Cerebellar nuclear complex (tissue), 1 donor: ENCODE measurements around the gene DDX1.

Source experiments
- DNase-seq, 2 experiments: peaks; one replicate each; lab custom pipeline; 2025; lab: John Stamatoyannopoulos, UW

Gene DDX1

DNA sequence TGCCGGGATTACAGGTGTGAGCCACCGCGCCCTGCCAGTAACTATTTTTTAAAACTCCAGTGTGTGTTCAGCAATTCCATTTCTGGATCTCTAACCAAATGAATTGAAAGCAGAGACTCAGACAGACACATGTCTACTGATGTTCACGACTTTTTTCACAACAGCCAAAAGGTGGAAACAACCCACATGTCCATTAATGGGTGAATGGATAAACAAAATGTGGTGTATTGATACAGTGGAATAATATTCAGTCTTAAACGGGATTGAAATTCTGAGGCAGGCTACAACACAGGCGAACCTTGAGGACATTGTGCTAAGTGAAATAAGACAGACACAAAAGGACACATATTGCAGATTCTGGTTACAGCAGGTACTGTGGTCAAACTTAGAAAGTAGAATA is 55.0 kb downstream of the DDX1 start:
- no peak for DNase-seq

DNA sequence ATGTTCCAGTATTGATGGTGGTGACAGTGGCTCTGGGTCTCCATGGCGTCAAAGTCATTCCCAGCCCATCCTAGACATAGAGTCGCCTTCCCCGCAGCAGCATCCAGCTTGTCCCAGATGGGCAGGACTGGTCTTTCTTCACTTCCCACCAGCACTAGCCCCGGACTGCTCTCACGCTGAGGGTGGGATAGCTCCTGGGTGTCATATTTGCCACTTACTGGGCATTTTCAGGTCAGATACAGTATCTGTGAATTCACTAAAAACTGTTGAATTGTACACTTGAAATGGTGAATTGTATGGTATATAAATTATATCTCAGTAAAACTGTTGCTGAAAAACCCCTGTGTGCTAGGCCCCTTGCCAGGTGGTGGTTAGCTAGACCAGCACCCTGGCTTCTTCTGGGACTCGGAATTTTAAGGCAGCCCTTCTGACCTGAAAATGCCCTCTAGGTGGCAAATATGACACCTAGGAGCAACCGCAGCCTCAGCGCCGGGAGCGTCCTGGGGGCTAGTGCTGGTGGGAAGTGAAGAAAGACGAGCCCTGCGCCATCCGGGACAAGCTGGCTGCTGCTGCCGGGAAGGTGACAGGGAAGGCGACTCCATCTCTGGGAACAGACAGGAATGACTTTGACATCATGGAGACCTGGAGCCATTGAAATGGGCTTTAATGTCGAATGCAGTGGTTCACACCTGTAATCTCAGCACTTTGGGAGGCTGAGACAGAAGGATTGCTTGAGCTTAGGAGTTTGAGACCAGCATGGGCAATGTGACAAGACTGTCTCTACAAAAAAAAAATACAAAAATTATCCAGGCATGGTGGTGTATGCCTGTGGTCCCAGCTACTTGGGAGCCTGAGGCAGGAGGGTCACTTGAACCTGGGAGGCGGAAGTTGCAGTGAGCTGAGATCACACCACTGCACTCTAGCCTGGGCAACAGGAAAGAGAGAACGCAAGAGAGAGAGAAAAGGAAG is 56.2 kb downstream of the DDX1 start:
- DNase-seq, result no peak

DNA sequence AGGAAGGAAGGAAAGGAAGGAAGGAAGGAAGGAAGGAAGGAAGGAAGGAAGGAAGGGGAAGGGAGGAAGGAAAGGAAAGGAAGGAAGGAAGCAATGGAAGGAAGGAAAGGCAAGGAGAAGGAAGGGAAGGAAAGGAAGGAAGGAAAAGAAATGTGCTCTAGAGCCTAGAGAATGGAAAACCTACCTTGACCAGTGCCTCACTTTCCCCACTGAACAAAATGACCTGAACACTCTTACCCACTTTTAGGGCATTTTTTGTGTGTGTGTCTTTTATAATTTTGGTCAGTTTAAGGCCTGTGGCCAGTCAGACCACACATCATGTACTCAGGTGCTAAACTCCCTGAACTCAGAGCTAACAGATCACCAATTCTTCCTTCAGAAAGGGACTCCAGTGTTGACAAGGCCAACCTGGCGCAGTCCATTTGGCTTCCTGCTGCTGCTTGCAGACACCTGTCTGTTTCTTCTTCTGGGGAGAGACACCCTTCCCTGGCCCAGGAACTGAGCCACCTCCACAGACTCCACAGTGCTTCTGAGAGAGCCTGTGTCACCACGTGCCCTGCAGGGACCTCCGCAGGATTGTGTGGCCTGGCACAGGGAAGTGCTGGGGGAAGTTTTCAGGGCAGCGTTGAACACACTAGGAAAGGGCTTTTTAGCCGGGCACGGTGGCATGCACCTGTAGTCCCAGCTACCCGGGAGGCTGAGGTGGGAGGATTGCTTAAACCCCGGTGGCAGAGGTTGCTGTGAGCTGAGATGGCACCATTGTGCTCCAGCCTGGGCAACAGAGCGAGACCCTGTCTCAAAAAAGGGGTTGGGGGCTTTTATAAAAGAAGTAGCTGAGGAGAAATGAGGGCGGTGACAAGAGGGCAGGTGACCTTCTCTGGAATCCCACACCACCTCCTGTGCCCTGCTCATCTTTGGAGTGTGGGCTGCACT is 57.2 kb downstream of the DDX1 start:
- DNase-seq, result no peak

DNA sequence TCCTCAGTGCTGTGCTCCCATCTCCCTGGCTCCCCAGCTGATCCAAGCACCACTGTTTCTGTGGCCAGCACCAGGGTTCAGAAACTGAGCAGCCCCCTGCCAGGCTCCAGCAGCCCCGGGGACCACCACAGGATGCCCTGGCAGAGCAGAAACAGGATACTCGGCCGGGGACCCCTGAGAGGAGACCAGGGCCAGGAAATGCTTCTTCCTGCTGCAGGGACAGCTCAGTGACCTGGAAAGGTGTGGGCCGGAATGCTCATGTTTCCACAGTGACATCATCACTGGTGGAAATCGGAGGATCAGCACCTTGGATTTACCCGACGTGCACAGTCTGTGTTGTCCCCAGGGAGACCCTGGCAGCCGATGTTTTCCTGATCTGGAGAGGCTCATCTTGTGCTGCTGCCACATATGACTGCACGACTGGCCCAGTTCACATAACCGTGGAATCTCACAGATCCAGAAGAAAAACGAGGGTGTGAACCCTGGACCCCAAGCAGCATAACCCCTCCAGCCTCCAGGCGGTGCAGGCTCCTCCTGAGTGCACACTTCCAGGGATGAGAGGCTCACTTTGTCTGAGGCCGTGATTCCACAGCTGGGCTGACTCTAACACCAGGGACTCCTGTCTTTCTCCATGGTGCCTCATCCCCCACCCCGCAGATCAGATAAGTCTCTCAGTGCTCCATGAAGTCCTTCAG is 58.0 kb downstream of the DDX1 start:
- no peak for DNase-seq

DNA sequence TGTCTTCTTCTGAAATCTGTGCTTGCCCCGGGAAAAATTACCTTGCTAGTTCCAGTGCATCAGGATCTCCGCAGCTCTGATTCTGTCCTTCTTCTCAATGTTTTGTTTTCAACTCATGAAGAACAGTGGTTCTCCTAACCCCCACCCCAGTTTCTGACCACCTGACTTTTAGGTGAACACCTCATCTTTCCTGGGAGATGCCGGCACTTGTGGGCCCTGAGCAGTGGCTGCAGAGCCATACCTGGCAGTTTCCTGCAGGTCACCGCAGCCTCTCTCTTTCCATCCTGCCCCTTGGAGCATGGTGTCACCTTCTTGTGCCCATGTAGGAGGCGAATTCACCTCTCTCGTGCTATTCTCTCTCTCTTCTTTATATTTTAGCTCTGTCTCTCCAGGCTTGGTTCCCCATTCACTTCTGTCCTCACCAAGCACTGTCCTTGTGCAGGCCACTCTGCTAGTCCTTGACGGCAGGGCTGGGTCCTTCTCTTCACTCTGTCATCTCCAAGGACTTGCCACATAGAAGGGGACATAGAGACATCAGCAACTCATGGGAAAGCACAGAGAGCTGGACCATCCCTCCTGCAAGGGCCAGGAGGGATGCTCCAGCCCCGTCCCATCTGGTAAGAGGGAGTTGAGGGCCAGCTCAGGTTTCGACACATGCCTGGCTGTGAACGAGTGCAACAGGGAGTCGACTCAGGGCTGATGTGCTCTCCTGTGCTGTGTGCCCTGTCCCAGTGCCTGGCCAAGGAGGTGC is 59.1 kb downstream of the DDX1 start:
- no peak for DNase-seq

DNA sequence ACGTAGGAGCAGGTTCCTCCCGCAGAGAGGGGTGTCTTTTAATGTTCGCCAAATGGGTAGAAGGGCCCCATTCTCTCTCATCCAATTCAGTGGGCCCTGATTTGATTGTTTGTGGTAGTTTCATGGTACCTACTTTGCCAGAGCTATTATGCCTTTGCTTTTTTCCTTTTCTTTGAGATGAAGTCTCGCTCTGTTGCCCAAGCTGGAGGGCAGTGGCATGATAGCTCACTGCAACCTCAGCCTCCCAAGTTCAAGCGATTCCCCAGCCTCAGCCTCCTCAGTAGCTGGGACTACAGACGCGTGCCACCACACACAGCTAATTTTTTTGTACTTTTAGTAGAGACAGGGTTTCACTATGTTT is 59.7 kb downstream of the DDX1 start:
- DNase-seq, result no peak

DNA sequence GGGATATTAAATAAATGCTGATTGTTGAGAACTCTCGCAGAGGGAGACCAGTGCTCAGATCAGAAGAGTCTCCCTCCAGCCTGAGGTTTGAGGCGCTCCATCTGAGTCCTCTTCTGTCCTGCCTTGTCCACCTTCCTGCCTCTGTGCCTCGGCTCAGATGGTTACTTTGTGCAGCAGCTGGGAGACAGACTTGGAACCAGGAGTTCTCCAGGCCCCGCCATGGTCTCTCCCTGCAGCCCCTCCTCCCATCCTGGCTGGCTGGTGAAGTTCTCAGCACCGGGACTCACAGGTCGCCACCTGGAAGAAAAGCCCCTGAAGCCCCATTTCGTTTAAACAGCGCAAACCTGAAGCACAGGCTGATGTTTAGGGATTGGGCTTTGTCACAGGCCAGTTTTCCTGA is 60.6 kb downstream of the DDX1 start:
- no peak for DNase-seq

DNA sequence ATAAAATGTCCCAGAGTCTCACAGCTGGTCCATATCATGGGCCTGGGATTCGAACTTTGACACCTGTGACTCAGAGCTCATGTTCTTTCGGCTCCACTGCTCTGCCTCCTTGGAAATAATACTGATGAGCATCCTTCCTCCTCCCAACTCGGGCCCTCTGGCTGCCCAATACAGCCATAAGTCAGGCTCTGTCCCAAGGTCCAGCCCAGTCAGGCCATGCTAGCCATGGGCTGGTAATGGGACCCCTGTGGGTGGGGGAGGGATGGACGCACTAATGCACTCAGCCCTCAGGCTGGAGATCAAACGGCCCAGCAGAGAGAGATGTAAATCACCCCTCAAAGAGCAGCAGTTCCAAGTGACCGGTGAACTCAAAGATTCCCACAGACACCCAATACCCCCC is 61.1 kb downstream of the DDX1 start:
- no peak for DNase-seq

DNA sequence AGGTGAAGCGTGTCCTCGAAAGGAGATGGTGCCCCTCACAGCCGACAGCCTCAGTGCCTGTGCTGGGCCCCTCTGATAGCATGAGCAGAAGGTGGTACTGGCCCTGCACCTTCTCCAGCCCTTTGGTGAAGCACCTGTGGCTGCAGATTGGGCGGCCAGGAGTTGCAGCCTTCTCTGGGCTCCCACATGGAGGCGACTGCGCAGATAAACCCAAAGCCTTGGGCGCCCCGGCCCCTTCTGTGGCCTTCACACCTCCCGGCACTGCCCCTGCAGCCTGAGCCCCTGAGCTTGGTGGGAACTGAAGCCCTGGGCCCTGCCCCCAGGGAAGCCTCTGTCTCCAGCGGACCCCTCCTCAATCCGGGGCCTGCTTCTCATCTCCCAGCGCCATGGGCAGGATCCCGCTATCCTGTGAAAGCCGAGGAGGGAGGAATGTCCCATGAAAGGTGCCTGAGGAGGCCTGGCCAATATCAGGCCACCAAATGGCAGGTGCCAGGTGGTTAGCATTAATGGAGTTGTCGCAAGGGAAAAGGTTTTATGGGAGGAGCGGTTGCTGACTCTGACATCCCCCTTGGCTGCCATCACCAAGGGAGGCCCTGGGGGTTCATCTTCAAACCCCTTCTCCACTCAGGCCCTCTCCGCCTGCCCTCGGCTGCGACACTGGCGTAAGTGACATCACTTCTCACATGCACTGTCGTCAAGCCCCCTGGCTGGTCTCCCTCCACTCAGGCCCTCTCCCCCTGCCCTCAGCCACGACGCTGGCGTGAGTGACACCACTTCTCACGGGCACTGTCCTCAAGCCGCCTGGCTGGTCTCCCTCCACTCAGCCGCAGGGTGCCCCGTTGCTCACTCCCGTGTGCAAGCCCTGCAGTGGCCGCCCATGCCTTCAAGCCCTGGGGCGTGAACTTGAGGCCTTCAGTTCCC is 62.4 kb downstream of the DDX1 start:
- no peak for DNase-seq

DNA sequence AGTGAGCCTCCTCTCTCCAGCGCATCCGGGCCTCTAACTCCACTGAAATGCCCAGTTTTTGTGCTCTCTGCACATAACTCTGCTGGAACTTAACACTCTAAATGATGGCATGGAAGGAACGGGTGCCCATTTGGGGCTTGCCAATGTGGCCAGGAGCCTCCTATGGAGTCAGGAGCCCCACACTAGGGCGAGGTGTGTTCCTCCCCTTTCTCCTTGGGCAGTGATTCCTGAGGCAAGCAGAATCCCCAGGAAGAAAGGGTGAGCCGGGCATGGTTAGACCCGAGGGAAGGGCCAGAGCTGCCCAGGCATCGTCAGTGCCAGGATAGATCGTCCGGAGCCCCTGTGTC is 63.0 kb downstream of the DDX1 start:
- no peak for DNase-seq

DNA sequence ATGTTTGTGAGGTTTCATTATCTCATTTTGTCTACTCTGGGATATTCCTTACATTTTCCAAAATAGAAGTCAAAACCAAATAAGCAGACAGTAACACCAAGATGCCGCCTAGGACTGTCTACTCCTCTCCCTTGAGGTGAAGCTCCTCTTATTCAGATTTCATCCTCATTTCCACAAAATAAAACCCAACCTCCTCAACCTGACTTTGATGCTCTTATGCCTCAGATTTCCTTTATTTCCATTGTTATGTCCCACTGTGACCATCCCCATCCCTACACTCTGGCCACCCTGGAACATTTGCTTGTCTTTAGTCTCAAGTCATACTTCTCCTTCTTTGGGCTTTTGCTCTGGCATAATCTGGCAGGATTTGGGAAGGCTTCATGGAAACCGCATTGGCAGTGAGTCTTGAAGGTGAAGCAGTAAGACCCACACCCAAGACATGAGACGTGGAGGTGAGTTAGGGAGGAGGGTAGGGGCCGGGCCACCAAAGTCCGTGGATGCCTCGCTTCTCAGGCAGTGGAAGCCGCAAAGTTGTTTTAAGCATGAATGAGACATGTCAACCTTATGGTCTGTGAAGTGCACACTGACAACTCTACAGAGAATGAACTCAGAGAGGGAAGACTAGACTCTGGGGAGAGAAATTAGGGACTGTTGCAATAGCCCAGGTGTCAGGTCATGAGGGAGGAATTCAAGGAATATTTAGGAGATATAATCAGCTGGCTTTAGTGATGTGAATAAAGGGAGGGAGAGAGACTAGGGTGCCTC is 63.6 kb downstream of the DDX1 start:
- no peak for DNase-seq

DNA sequence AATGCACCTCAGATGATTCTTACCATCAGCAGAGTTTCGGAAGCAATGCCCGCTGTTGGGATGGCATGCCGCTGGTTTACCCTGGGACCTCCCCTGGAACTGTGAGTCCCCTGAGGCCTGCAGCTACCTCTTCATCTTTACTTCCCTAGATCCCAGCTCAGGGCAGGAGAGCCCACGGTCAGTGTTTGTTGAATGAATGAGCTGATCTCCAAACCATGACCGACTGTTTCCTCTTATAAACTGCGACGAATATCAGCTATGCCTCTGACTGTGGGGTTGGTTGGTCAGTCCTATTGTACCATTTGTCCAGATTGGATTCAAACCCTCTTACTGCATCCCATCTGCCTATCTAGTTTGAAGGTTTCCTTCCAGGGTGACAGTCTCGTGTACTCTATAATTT is 64.4 kb downstream of the DDX1 start:
- no peak for DNase-seq

DNA sequence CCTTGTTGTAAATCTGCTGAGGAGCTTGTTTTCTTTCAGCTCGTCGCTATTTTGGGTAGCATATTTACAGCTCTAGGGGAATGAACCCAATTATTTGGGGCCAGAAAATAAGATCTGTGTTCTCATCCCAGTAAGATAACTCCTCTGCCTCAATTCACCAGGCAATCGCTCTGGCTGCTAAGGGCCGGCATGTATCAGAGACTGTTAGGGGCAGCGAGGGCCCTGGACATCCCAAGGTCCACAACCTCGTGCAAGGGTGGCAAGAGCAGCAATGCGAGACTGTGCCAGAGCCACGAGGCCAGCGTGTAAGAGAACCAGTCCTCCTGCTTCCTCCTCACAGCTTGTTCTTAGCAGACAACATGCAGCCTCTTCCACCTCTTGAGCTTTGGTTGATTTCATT is 66.1 kb downstream of the DDX1 start:
- no peak for DNase-seq

DNA sequence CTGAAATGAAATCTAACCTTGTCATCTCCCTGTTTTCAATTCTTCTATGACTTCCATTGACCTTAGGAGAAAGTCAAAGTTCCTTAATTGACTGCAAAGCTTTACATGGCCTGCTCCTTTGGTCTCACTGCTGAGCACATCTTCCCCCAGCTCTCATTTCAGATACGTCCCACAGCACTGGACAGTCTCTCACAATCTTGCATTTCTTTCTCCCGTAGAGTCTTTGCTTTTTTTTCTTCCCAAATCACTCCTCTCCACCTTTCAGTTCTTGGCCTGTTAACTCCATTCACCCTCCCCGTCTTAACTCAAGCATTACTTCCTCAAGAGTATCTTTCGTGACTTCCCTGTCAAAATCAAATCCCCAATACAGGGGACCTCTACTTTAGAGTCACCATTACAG is 67.2 kb downstream of the DDX1 start:
- no peak for DNase-seq

DNA sequence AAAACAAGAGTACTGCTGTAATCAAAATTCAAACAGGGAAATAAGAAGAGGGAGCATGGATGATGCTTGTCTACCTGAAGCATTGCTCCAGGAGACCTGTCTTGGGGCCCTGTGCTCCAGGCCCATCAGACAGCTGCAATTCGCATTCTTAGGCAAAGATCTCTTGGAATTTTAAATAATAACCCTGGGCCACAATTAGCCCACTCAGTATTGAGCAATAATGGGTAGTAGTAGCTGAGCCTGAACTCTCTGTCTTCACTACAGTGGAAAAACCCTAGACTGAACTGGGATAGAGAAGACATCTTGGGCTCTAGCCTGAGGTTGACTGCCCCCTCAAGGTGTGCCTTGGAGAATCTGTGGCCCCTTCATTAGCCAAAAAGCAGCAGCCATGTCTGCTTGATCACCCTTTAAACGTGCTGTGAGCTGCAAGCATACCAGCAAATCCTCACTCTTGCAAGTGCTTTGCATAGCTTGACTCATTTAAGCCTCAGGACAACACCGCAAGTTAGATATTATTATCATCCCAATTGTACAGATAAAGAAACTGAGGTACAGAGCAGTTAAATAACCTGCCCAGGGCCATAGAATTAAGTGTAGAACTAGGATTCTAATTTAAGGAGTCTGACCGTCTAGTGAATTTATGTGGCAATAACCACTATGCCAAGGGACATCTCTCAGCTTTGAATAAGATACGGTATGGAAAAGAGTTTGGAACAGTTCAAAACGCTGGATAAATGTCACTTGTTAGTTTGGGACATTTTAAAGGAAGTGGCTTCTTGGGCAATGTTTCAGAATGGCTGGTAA is 69.0 kb downstream of the DDX1 start:
- no peak for DNase-seq

DNA sequence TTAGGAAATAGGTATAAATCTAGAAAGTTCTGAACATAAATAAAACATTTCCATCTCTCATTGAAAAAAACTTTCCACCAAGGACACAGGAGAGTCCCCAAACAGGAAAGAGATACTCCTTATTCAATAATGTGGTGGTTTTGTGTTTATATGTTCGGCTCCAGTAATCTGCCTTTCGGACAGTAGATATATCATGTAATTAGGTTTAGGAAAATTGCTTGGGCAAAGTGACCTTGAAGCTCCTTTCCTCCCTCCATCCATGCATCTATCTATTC is 69.6 kb downstream of the DDX1 start:
- no peak for DNase-seq

DNA sequence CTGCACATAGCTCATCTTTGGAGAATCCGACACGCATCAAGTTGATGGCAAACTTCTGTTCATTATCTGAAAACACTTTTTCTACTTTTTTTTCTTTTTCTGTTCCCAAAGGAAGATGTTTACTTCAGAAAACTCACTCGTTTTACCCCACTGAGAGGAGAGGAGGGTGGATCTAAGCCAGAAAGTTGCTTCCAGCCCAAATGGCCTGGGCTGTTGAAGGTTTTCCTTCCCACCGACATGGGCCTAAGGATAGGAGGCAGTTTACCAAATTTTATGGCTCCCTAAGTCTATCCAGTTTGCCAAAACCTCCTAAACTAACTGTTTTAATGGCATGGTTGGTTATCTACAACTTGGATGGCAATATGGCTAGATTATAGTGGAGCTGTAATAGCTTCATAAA is 70.4 kb downstream of the DDX1 start:
- no peak for DNase-seq

DNA sequence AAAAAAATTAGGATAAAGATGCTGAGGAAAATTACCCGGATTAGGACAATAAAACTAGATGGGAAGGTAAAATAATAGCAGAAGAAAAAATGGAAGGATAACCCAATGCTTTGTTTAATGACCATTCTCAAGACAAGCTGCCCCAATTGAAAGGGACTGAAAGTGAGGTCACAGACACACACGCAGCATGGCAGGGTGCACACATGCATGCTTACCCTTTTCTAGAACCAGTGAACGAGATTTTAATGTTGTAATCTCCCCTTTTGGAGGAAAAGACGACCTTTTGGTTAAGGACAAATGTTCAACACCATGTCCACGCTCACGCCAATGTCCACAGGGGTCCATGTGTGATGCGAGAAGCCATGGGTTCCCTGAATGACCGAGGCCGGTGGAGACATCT is 70.9 kb downstream of the DDX1 start:
- DNase-seq, result no peak

DNA sequence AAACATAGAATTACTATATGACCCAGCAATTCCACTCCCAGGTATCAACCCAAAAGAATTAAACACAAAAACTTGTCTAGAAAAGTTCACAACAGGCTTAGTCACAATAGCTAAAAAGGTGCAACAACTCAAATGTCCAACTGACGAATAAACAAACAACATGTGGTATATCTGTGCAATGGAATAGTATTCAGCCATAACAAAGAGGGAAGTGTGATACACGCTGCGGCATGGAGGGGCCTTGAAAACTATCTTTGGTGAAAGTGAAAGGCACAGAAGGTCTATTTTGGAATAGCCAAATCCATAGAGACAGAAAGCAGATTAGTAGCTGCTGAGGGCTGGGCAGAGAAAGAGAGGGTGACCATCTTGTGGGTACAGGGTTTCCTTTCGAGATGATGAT is 72.1 kb downstream of the DDX1 start:
- no peak for DNase-seq
